ENCODE data around the gene FAM171A2.
A peak's percentile ranks its signal among the peaks of the same experiment; 100 is the strongest.
"Not testable (repeated sequence)": the region's sequence is repeated elsewhere in the genome, so short reads cannot be mapped to it uniquely, and the experiment has no call there.

FAM171A2 gene

GRCh38 chr17:44347206-44348055 is 16.2 kb downstream of the FAM171A2 start:
- DNase-seq (ENCODE audit: low read depth, low spot score): not testable (repeated sequence)

- DNase-seq (ENCODE audit: low read depth, low spot score): no peak
Measured at GRCh38 chr17:44346064-44346844, 17.4 kb downstream of the FAM171A2 start.

- DNase-seq (ENCODE audit: low read depth, low spot score): peak; percentile 69
Measured at GRCh38 chr17:44345454-44346026, 18.1 kb downstream of the FAM171A2 start.

GRCh38 chr17:44344939-44345453 is 18.7 kb downstream of the FAM171A2 start, which contains the start of gene GRN:
Gene GRN (plus strand): TSS chr17:44345302. CDS start chr17:44349165, 3,863 bp downstream.
- peak; percentile 99 for DNase-seq (ENCODE audit: low read depth, low spot score)

GRCh38 chr17:44343510-44344209 is 20.0 kb downstream of the FAM171A2 start:
- no peak for DNase-seq (ENCODE audit: low read depth, low spot score)

- DNase-seq (ENCODE audit: low read depth, low spot score): not testable (repeated sequence)
Measured at GRCh38 chr17:44340553-44340952, 23.1 kb downstream of the FAM171A2 start.

- no peak for DNase-seq (ENCODE audit: low read depth, low spot score)
Measured at GRCh38 chr17:44338702-44339101, 25.0 kb downstream of the FAM171A2 start.

GRCh38 chr17:44335968-44336367 is 27.7 kb downstream of the FAM171A2 start:
- no peak for DNase-seq (ENCODE audit: low read depth, low spot score)

GRCh38 chr17:44335564-44335963 is 28.1 kb downstream of the FAM171A2 start:
- DNase-seq (ENCODE audit: low read depth, low spot score): no peak

GRCh38 chr17:44334727-44335126 is 28.9 kb downstream of the FAM171A2 start:
- no peak for DNase-seq (ENCODE audit: low read depth, low spot score)

- no peak for DNase-seq (ENCODE audit: low read depth, low spot score)
Measured at GRCh38 chr17:44334315-44334714, 29.3 kb downstream of the FAM171A2 start.

GRCh38 chr17:44333371-44333770 is 30.3 kb downstream of the FAM171A2 start:
- DNase-seq (ENCODE audit: low read depth, low spot score): no peak

GRCh38 chr17:44331249-44331760 is 32.3 kb downstream of the FAM171A2 start:
- peak; percentile 81 for DNase-seq (ENCODE audit: low read depth, low spot score)

- DNase-seq (ENCODE audit: low read depth, low spot score): not testable (repeated sequence)
Measured at GRCh38 chr17:44330263-44330662, 33.4 kb downstream of the FAM171A2 start.

GRCh38 chr17:44329516-44329915 is 34.1 kb downstream of the FAM171A2 start:
- DNase-seq (ENCODE audit: low read depth, low spot score): not testable (repeated sequence)

GRCh38 chr17:44327715-44328449 is 35.8 kb downstream of the FAM171A2 start:
- no peak for DNase-seq (ENCODE audit: low read depth, low spot score)

GRCh38 chr17:44326861-44327444 is 36.7 kb downstream of the FAM171A2 start:
- peak; percentile 98 for DNase-seq (ENCODE audit: low read depth, low spot score)

GRCh38 chr17:44324571-44325275 is 38.9 kb downstream of the FAM171A2 start, which contains the start of gene SLC25A39:
Gene SLC25A39 (minus strand): TSS chr17:44324823. CDS start chr17:44323562, 1,261 bp downstream.
- DNase-seq (ENCODE audit: low read depth, low spot score): peak; percentile 98

GRCh38 chr17:44324092-44324570 is 39.5 kb downstream of the FAM171A2 start:
- DNase-seq (ENCODE audit: low read depth, low spot score): no peak

Data from astrocyte of the hippocampus (primary cell).